Panc1 (cell line): ENCODE results near the gene NSMCE1. TPM values are rescaled to one million over a fixed set of nuclear protein-coding genes. Genes with fewer than 3 reads are reported as not detected.

Experiments
- ATAC-seq: fragments of 200-7000 bp; cut with Tn5 transposase; 2 replicates; pipeline ENCODE4 v1.9.1; 2020; ENCODE audit warnings: mild to moderate bottlenecking, moderate library complexity
- BruUV-seq: library from RNA; stranded (reverse); fragments of 400-500 nt; replicated peaks from 2 replicates; lab custom pipeline; 2021; lab: Mats Ljungman, UMichigan
- CTCF ChIA-PET: fragments of 300-600 bp; sonication (Branson Sonifier 250); formaldehyde crosslinking; loops from one replicate; lab custom pipeline; 2022; ENCODE audit warnings: antibody characterized with exemption; lab: Charles Lee
- POLR2A ChIA-PET: fragments of 300-600 bp; sonication (Branson Sonifier 250); formaldehyde crosslinking; loops from one replicate; lab custom pipeline; 2022; ENCODE audit warnings: antibody characterized with exemption; lab: Charles Lee
- DNase-seq: peaks from one replicate; pipeline ENCODE4 v3.0.0-alpha.2; 2010; ENCODE audit warnings: low read depth, low spot score
- H3K27ac ChIP-seq: 2 replicates; pipeline ENCODE4 v1.5.1; 2011; ENCODE audit warnings: mild to moderate bottlenecking, low read length, inconsistent platforms
- H3K27me3 ChIP-seq: fragments of 200-500 bp; sonication (Bioruptor generic); 2 replicates; pipeline ENCODE4 v1.6.0; 2014; ENCODE audit warnings: low read length, inconsistent platforms; ENCODE audit not compliant: control insufficient read depth, insufficient read depth
- H3K36me3 ChIP-seq: fragments of 200-500 bp; sonication (Bioruptor generic); 2 replicates; pipeline ENCODE4 v1.5.1; 2014; ENCODE audit warnings: inconsistent platforms, mild to moderate bottlenecking, low read length, moderate library complexity; ENCODE audit not compliant: control insufficient read depth, insufficient read depth
- H3K4me1 ChIP-seq: 2 replicates; pipeline ENCODE4 v1.5.1; 2011; ENCODE audit warnings: inconsistent platforms, mild to moderate bottlenecking, low read length, moderate library complexity; ENCODE audit not compliant: control insufficient read depth, insufficient read depth
- H3K4me3 ChIP-seq, 2 experiments: 2 replicates each; pipeline ENCODE4 v1.5.1; 2011 to 2012; ENCODE audit warnings: low read depth in 2 of 2, low read length in 2 of 2, mild to moderate bottlenecking in 2 of 2, inconsistent platforms in 1 of 2, moderate library complexity in 1 of 2
- H3K9me3 ChIP-seq: fragments of 200-500 bp; sonication (Bioruptor generic); 2 replicates; pipeline ENCODE4 v1.5.1; 2014; ENCODE audit warnings: low read depth, mild to moderate bottlenecking, inconsistent platforms, low read length, moderate library complexity; ENCODE audit not compliant: control insufficient read depth, insufficient read depth
- POLR2AphosphoS5 ChIP-seq: IDR thresholded peaks from 2 replicates; pipeline ENCODE4 v1.6.1; 2012; ENCODE audit warnings: mild to moderate bottlenecking, low read depth, low read length, moderate library complexity
- REST ChIP-seq, 2 experiments: IDR thresholded peaks; 2 replicates each; pipeline ENCODE4 v1.6.1; 2011 to 2012; ENCODE audit warnings: low read depth in 2 of 2, control low read depth in 1 of 2, low read length in 1 of 2, mild to moderate bottlenecking in 1 of 2, moderate library complexity in 1 of 2; ENCODE audit not compliant: insufficient read depth in 1 of 2
- SIN3A ChIP-seq: IDR thresholded peaks from 2 replicates; pipeline ENCODE4 v1.6.1; 2012; ENCODE audit warnings: low read depth, mild to moderate bottlenecking, low read length, moderate library complexity, borderline replicate concordance; ENCODE audit not compliant: insufficient read depth
- TCF7L2 ChIP-seq: IDR thresholded peaks from 2 replicates; pipeline ENCODE4 v1.6.1; 2011; ENCODE audit warnings: mild to moderate bottlenecking, low read depth, low read length, inconsistent platforms
- in situ Hi-C: cut with HindIII; loops from 2 replicates; pipeline ENCODE4 v1.10.0; 2016; ENCODE audit warnings: low sequenced_read_pairs, low pct_unique_long_range_greater_than_20kb
- intact Hi-C: fragments of 100-400 bp; cut with micrococcal nuclease; formaldehyde crosslinking; loops from one replicate; pipeline ENCODE4 v1.10.0; 2022; ENCODE audit not compliant: unreplicated experiment
- total RNA-seq: library from RNA; stranded (reverse); gene quantifications from one replicate; pipeline ENCODE4 v1.2.1, GENCODE V29; 2021; ENCODE audit not compliant: unreplicated experiment
- TF ChIP-seq, protein P1 (sequence below): fragments of 450-650 bp; IDR thresholded peaks from 2 replicates; pipeline ENCODE4 v1.5.1; 2017; ENCODE audit warnings: mild to moderate bottlenecking

The NSMCE1 gene
- total RNA-seq, 1 experiment from 2014 or later = 48.2 TPM

GRCh38 chr16:27234171-27234570 is 34.4 kb downstream of the NSMCE1 start:
- H3K4me1 ChIP-seq = no peaks in the 10 kb centered on the region
- ChIA-PET CTCF (interaction anchor here (0.5 to 2.3 kb wide), 2 partner anchors 127 to 134 kb away, joined by 8 to 25 read pairs; no protein-coding TSS in a partner anchor), POLR2A (interaction anchor here (0.6 kb wide), 2 partner anchors 41 to 132 kb away, joined by 3 to 7 read pairs; no protein-coding TSS in a partner anchor)
- BruUV-seq = no TSS peak
- H3K27ac ChIP-seq = no peak overlapping the region
- TF ChIP-seq POLR2AphosphoS5 (no peak), REST (IDR thresholded peaks at IDR 0.05; ENCODE audit: insufficient read depth in 1 of 2, low read depth in 2 of 2, low read length in 1 of 2) (no peak), SIN3A (no peak), TCF7L2 (no peak)
- TF ChIP-seq, protein P1, sequence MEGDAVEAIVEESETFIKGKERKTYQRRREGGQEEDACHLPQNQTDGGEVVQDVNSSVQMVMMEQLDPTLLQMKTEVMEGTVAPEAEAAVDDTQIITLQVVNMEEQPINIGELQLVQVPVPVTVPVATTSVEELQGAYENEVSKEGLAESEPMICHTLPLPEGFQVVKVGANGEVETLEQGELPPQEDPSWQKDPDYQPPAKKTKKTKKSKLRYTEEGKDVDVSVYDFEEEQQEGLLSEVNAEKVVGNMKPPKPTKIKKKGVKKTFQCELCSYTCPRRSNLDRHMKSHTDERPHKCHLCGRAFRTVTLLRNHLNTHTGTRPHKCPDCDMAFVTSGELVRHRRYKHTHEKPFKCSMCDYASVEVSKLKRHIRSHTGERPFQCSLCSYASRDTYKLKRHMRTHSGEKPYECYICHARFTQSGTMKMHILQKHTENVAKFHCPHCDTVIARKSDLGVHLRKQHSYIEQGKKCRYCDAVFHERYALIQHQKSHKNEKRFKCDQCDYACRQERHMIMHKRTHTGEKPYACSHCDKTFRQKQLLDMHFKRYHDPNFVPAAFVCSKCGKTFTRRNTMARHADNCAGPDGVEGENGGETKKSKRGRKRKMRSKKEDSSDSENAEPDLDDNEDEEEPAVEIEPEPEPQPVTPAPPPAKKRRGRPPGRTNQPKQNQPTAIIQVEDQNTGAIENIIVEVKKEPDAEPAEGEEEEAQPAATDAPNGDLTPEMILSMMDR = no peak
- H3K36me3 ChIP-seq = peaks cover 4% of the 10 kb centered on the region
- ATAC-seq = no peak
- in situ Hi-C loops (no loop called here), intact Hi-C loops (no loop called here)
- no peak for DNase-seq
- H3K4me3 ChIP-seq = no peak overlapping the region
- H3K9me3 ChIP-seq = no peaks in the 10 kb centered on the region
- H3K27me3 ChIP-seq = no peaks in the 10 kb centered on the region

DNA sequence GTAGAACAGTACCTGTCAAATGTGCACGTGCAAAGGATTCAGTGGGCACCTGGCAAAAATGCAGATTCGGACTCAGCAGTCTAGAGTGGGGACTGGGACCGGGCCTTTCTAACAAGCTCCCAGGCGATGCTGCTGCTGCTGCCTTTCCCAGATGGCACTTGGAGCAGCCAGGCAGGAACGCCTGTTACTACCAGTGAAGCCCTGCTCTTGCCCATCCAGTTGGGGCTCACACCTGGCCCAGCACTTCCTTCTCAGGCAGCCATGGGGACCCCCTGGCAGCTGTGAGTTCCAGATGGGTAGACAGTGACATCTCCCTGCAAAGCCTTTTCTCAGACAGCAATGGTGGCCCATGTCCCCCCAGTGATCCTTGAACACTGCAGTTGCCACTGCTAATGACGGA is 34.8 kb downstream of the NSMCE1 start:
- DNase-seq = no peak
- ATAC-seq = no peak
- CTCF ChIA-PET = interaction anchor here (2.3 kb wide), 1 partner anchor 134 kb away, joined by 25 read pairs; no protein-coding TSS in a partner anchor
- POLR2A ChIA-PET = interaction anchor here (0.6 kb wide), 1 partner anchor 42 kb away, joined by 3 read pairs; no protein-coding TSS in a partner anchor
- Histone ChIP-seq H3K27me3 (no peaks in the 10 kb centered on the region), H3K36me3 (peaks cover 4% of the 10 kb centered on the region), H3K4me3 (no peak overlapping the region), H3K4me1 (no peaks in the 10 kb centered on the region), H3K27ac (no peak overlapping the region), H3K9me3 (no peaks in the 10 kb centered on the region)
- in situ Hi-C loops = no loop called here
- TF ChIP-seq, protein P1 = no peak
- TF ChIP-seq REST (IDR thresholded peaks at IDR 0.05; ENCODE audit: insufficient read depth in 1 of 2, low read depth in 2 of 2, low read length in 1 of 2) (no peak), TCF7L2 (no peak), SIN3A (no peak), POLR2AphosphoS5 (no peak)
- intact Hi-C loops = no loop called here
- no TSS peak for BruUV-seq
